Measurements from ENCODE around the gene KIF2A.

DNA sequence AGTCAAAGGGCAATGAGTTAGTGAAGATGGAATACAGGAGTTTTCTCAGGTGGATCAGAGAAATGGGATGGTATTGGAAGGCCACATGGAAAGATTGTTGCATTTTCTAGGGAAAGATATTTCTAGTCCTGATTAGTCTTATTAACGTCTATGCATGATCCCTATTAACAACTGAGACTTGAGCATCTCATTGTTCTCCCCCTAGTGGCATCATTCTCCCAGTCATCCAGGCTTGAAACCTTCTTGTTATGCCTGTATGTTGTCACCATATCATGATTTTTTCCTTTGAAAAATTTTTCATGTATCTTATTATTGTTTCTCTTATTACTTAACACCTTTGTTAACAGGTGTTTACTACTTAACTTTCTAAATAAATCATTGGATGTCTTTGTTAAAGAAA is 34.4 kb downstream of the KIF2A start:
- TF ChIP-seq CTCF (IDR thresholded peaks at IDR 0.05) (no peak), POLR2A (IDR thresholded peaks at IDR 0.05) (no peak), POLR2AphosphoS5 (IDR thresholded peaks at IDR 0.05) (no peak), EP300 (IDR thresholded peaks at IDR 0.05) (no peak)
